Peyer's patch (tissue), 4 donors: ENCODE measurements around the gene MX1. TPM values are rescaled to one million over a fixed set of nuclear protein-coding genes. Genes with fewer than 3 reads are reported as not detected.

Experiments used
- DNase-seq, 3 donors: peaks; one replicate each; pipeline ENCODE4 v3.0.0-alpha.2; 2017 to 2019
- H3K27ac ChIP-seq, 4 donors: fragments of 200-600 bp; sonication (generic); one replicate each; pipeline ENCODE4 v1.5.1; 2016 to 2019
- H3K27me3 ChIP-seq, 2 donors: fragments of 200-600 bp; sonication (generic); one replicate each; pipeline ENCODE4 v1.5.1; 2019
- H3K36me3 ChIP-seq, 3 donors: fragments of 200-600 bp; sonication (generic); one replicate each; pipeline ENCODE4 v1.5.1; 2016 to 2019
- H3K4me1 ChIP-seq, 4 donors: fragments of 200-600 bp; sonication (generic); one replicate each; pipeline ENCODE4 v1.5.1; 2016 to 2019
- H3K4me3 ChIP-seq, 4 donors: fragments of 200-600 bp; sonication (generic); 1 replicate in 3 of 4; 2 replicates in 1 of 4; pipeline ENCODE4 v1.5.1; 2016 to 2019; ENCODE audit warnings: mild to moderate bottlenecking in 1 of 4
- H3K9me3 ChIP-seq, 4 donors: fragments of 200-600 bp; sonication (generic); one replicate each; pipeline ENCODE4 v1.5.1; 2016 to 2019; ENCODE audit warnings: mild to moderate bottlenecking in 1 of 4
- CTCF ChIP-seq, 6 experiments: fragments of 450-650 bp in 4 of 6; fragments of 200-600 bp in 2 of 6; sonication (generic) in 1 of 6; IDR thresholded peaks; one replicate each; pipeline ENCODE4 v1.5.1; 2017 to 2019; ENCODE audit warnings: antibody characterized with exemption in 6 of 6, mild to moderate bottlenecking in 3 of 6, moderate library complexity in 1 of 6
- POLR2A ChIP-seq, 2 donors: fragments of 450-650 bp; IDR thresholded peaks; one replicate each; pipeline ENCODE4 v1.5.1; 2017; ENCODE audit warnings: antibody characterized with exemption in 2 of 2, mild to moderate bottlenecking in 2 of 2, moderate library complexity in 2 of 2
- total RNA-seq, 4 donors: library from RNA; depleted of rRNA; stranded (reverse); fragments of >200 nt; gene quantifications; one replicate each; pipeline ENCODE4 v1.1.0, GENCODE V29; 2016

The MX1 gene
- total RNA-seq, 4 donors from 2014 or later: 52.4 to 109 (median 78.9) TPM

GRCh38 chr21:41425588-41425953 is 468 bp upstream of the MX1 start:
- TF ChIP-seq CTCF (IDR thresholded peaks at IDR 0.05) (no peak), POLR2A (IDR thresholded peaks at IDR 0.05) (no peak)
- Histone ChIP-seq H3K4me3 (peak overlapping the region; percentile 64 to 85 (median 78)), H3K27ac (peak overlapping the region; percentile 72 to 77 (median 74)), H3K27me3 (no peaks in the 10 kb centered on the region), H3K9me3 (no peaks in the 10 kb centered on the region), H3K36me3 (peaks cover 0 to 14% (median 0%) of the 10 kb centered on the region in 3 donors), H3K4me1 (peaks cover 0 to 21% (median 2%) of the 10 kb centered on the region in 4 donors)
- DNase-seq: no peak

- H3K4me3 ChIP-seq: peak overlapping the region; percentile 64 to 85 (median 78)
- H3K27ac ChIP-seq: peak overlapping the region; percentile 72 to 77 (median 74)
- H3K4me1 ChIP-seq: peaks cover 0 to 12% (median 2%) of the 10 kb centered on the region in 4 donors
- no peak for DNase-seq
- peaks cover 0 to 17% (median 0%) of the 10 kb centered on the region in 3 donors for H3K36me3 ChIP-seq
- TF ChIP-seq CTCF (IDR thresholded peaks at IDR 0.05) (no peak), POLR2A (IDR thresholded peaks at IDR 0.05) (no peak)
- H3K9me3 ChIP-seq: no peaks in the 10 kb centered on the region
- no peaks in the 10 kb centered on the region for H3K27me3 ChIP-seq
Measured at GRCh38 chr21:41426676-41427404, 801 bp downstream of the MX1 start.

- Histone ChIP-seq H3K27ac (no peak overlapping the region), H3K4me3 (no peak overlapping the region), H3K4me1 (peaks cover 0 to 18% (median 6%) of the 10 kb centered on the region in 4 donors), H3K9me3 (no peaks in the 10 kb centered on the region), H3K27me3 (no peaks in the 10 kb centered on the region), H3K36me3 (peaks cover 0 to 24% (median 0%) of the 10 kb centered on the region in 3 donors)
- TF ChIP-seq CTCF (IDR thresholded peaks at IDR 0.05) (no peak), POLR2A (IDR thresholded peaks at IDR 0.05) (no peak)
- no peak for DNase-seq
Measured at GRCh38 chr21:41427556-41427955, 1.5 kb downstream of the MX1 start.

GRCh38 chr21:41428311-41428710 is 2.3 kb downstream of the MX1 start:
- TF ChIP-seq CTCF (IDR thresholded peaks at IDR 0.05) (no peak), POLR2A (IDR thresholded peaks at IDR 0.05) (no peak)
- no peaks in the 10 kb centered on the region for H3K27me3 ChIP-seq
- DNase-seq: no peak
- peaks cover 0 to 32% (median 0%) of the 10 kb centered on the region in 3 donors for H3K36me3 ChIP-seq
- H3K9me3 ChIP-seq: no peaks in the 10 kb centered on the region
- peaks cover 0 to 26% (median 6%) of the 10 kb centered on the region in 4 donors for H3K4me1 ChIP-seq
- no peak overlapping the region for H3K4me3 ChIP-seq
- H3K27ac ChIP-seq: no peak overlapping the region

DNA sequence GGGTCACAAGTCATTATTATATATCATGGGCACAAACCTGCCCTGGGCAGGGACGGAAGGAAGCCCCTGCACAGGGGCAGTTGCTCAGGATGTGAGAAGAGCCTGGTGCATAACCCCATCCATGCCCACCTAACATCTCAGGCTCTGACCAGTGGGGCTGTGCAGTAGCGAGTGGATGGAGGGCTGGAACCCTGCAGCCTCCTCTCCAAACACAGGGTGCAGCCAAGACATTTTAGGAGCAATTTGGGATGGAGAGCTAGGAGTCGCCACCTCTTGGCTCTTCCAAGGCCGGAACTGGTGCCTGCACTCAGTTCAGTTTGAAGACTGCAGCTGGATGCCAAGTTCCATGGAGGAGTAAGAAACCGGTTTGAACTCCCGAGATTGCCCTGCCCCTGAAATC is 2.8 kb downstream of the MX1 start:
- Histone ChIP-seq H3K4me1 (peaks cover 0 to 27% (median 6%) of the 10 kb centered on the region in 4 donors), H3K36me3 (peaks cover 0 to 37% (median 0%) of the 10 kb centered on the region in 3 donors), H3K9me3 (no peaks in the 10 kb centered on the region), H3K4me3 (no peak overlapping the region), H3K27ac (no peak overlapping the region), H3K27me3 (no peaks in the 10 kb centered on the region)
- DNase-seq: no peak
- no peak for TF ChIP-seq CTCF (IDR thresholded peaks at IDR 0.05)
